Right cardiac atrium (tissue), 5 donors: ENCODE measurements around the gene SPACA4. TPM values are rescaled to one million over a fixed set of nuclear protein-coding genes. Genes with fewer than 3 reads are reported as not detected.

ENCODE experiments used
- polyA plus RNA-seq: library from polyadenylated mRNA; stranded (reverse); fragments of 200-250 nt; gene quantifications from one replicate; pipeline ENCODE4 v1.2.3, GENCODE V29; 2013
- total RNA-seq, 4 donors: library from RNA; stranded (reverse); fragmentation: NEBNext Ultra II Directional; extraction: Animal tissue kit (Norgen Biotek cat#: 25700); gene quantifications; one replicate each; pipeline ENCODE4 v1.2.1, GENCODE V29; 2021
- donor health status: healthy with polysubstance abuse.
- donor health status: DM: no; HTN: yes; CAD: no.
- donor health status: DM: no; HTN: no; CAD: no.
- donor health status: DM: no; HTN: yes; CAD: no; lungs with severe emphysema.
- donor health status: DM: yes; HTN: yes; CAD: no.

Gene SPACA4
- total and polyA plus RNA-seq, 5 donors = not detected

Other genes starting within 250 kb of the SPACA4 start
- 10 to 100 TPM; 35.0 to 56.7 (median 47.5) TPM for gene TMEM143, start 242.8 kb upstream of the SPACA4 start, total RNA-seq
- gene TMEM143, start 242.8 kb upstream of the SPACA4 start, polyA plus RNA-seq = 35.0 TPM
- gene SYNGR4, start 242.4 kb upstream of the SPACA4 start, total RNA-seq = not detected
- not detected for gene SYNGR4, start 242.4 kb upstream of the SPACA4 start, polyA plus RNA-seq
- gene KDELR1, start 215.2 kb upstream of the SPACA4 start, total RNA-seq = 100 to 1,000 TPM in 1 of 4 donors, 10 to 100 TPM in 3; 82.3 to 101 (median 90.1) TPM
- gene KDELR1, start 215.2 kb upstream of the SPACA4 start, polyA plus RNA-seq = 82.4 TPM
- gene GRIN2D, start 213.1 kb upstream of the SPACA4 start, total RNA-seq = under 1 TPM; 0.31 to 0.45 (median 0.41) TPM
- 0.18 TPM for gene GRIN2D, start 213.1 kb upstream of the SPACA4 start, polyA plus RNA-seq
- gene GRWD1, start 160.8 kb upstream of the SPACA4 start, total RNA-seq = 10 to 100 TPM; 16.0 to 20.4 (median 17.3) TPM
- 7.2 TPM for gene GRWD1, start 160.8 kb upstream of the SPACA4 start, polyA plus RNA-seq
- under 1 TPM; 0.20 to 0.75 (median 0.23) TPM for gene KCNJ14, start 151.2 kb upstream of the SPACA4 start, total RNA-seq
- gene KCNJ14, start 151.2 kb upstream of the SPACA4 start, polyA plus RNA-seq = 0.16 TPM
- 10 to 100 TPM; 26.0 to 35.0 (median 29.2) TPM for gene CYTH2, start 137.4 kb upstream of the SPACA4 start, total RNA-seq
- gene CYTH2, start 137.4 kb upstream of the SPACA4 start, polyA plus RNA-seq = 27.4 TPM
- 1 to 10 TPM; 3.1 to 7.2 (median 5.5) TPM for gene LMTK3, start 94.9 kb upstream of the SPACA4 start, total RNA-seq
- gene LMTK3, start 94.9 kb upstream of the SPACA4 start, polyA plus RNA-seq = 2.9 TPM
- gene SULT2B1, start 54.6 kb upstream of the SPACA4 start, total RNA-seq = under 1 TPM in 2 of 4 donors, not detected in 2; 0.25 to 0.76 TPM
- 0.14 TPM for gene SULT2B1, start 54.6 kb upstream of the SPACA4 start, polyA plus RNA-seq
- gene FAM83E, start 8.3 kb downstream of the SPACA4 start, total RNA-seq = under 1 TPM in 1 of 4 donors, not detected in 3; 0.33 TPM
- 0.20 TPM for gene FAM83E, start 8.3 kb downstream of the SPACA4 start, polyA plus RNA-seq
- gene RPL18, start 12.4 kb downstream of the SPACA4 start, total RNA-seq = 100 to 1,000 TPM; 606 to 773 (median 699) TPM
- gene RPL18, start 12.4 kb downstream of the SPACA4 start, polyA plus RNA-seq = 965 TPM
- 10 to 100 TPM in 3 of 4 donors, 1 to 10 TPM in 1; 7.3 to 12.7 (median 11.7) TPM for gene SPHK2, start 12.8 kb downstream of the SPACA4 start, total RNA-seq
- 11.0 TPM for gene SPHK2, start 12.8 kb downstream of the SPACA4 start, polyA plus RNA-seq
- 10 to 100 TPM in 3 of 4 donors, 1 to 10 TPM in 1; 2.8 to 16.9 (median 14.7) TPM for gene DBP, start 30.6 kb downstream of the SPACA4 start, total RNA-seq
- gene DBP, start 30.6 kb downstream of the SPACA4 start, polyA plus RNA-seq = 9.5 TPM
- gene CA11, start 39.4 kb downstream of the SPACA4 start, total RNA-seq = 10 to 100 TPM in 3 of 4 donors, 1 to 10 TPM in 1; 8.6 to 16.5 (median 13.2) TPM
- gene CA11, start 39.4 kb downstream of the SPACA4 start, polyA plus RNA-seq = 16.6 TPM
- gene NTN5, start 66.3 kb downstream of the SPACA4 start, total RNA-seq = under 1 TPM; 0.19 to 0.94 (median 0.57) TPM
- gene NTN5, start 66.3 kb downstream of the SPACA4 start, polyA plus RNA-seq = 0.14 TPM
- not detected for gene FUT2, start 89.2 kb downstream of the SPACA4 start, total RNA-seq
- 0.09 TPM for gene FUT2, start 89.2 kb downstream of the SPACA4 start, polyA plus RNA-seq
- gene MAMSTR, start 113.0 kb downstream of the SPACA4 start, total RNA-seq = 1 to 10 TPM; 1.6 to 5.7 (median 3.5) TPM
- 4.0 TPM for gene MAMSTR, start 113.0 kb downstream of the SPACA4 start, polyA plus RNA-seq
- 10 to 100 TPM; 13.8 to 19.6 (median 17.5) TPM for gene RASIP1, start 133.9 kb downstream of the SPACA4 start, total RNA-seq
- 20.4 TPM for gene RASIP1, start 133.9 kb downstream of the SPACA4 start, polyA plus RNA-seq
- under 1 TPM; 0.18 to 0.54 (median 0.38) TPM for gene IZUMO1, start 140.2 kb downstream of the SPACA4 start, total RNA-seq
- gene IZUMO1, start 140.2 kb downstream of the SPACA4 start, polyA plus RNA-seq = 0.34 TPM
- 1 to 10 TPM; 2.2 to 4.0 (median 2.6) TPM for gene FUT1, start 145.9 kb downstream of the SPACA4 start, total RNA-seq
- 3.0 TPM for gene FUT1, start 145.9 kb downstream of the SPACA4 start, polyA plus RNA-seq
- not detected for gene FGF21, start 148.8 kb downstream of the SPACA4 start, total RNA-seq
- not detected for gene FGF21, start 148.8 kb downstream of the SPACA4 start, polyA plus RNA-seq
- gene BCAT2, start 204.3 kb downstream of the SPACA4 start, total RNA-seq = 10 to 100 TPM; 24.6 to 46.7 (median 37.9) TPM
- 39.7 TPM for gene BCAT2, start 204.3 kb downstream of the SPACA4 start, polyA plus RNA-seq
- 1 to 10 TPM; 4.0 to 7.6 (median 5.5) TPM for gene HSD17B14, start 229.7 kb downstream of the SPACA4 start, total RNA-seq
- 4.0 TPM for gene HSD17B14, start 229.7 kb downstream of the SPACA4 start, polyA plus RNA-seq